GM10248 (cell line): ENCODE data around the gene NMB.

Experiments
- CTCF ChIA-PET: fragments of 300-600 bp; sonication (Branson Sonifier 250); formaldehyde crosslinking; extraction: SDS; loops from one replicate; lab custom pipeline; 2021; ENCODE audit warnings: antibody characterized with exemption; lab: Yijun Ruan, JAX
- POLR2A ChIA-PET: fragments of 350-650 bp; sonication (Branson Sonifier 250); formaldehyde crosslinking; extraction: SDS; loops from one replicate; lab custom pipeline; 2020; ENCODE audit warnings: antibody characterized with exemption; lab: Yijun Ruan, JAX
- DNase-seq: peaks from one replicate; pipeline ENCODE4 v3.0.0; 2012; ENCODE audit errors: extremely low spot score
- TF ChIP-seq, protein P1 (sequence below): IDR thresholded peaks from 2 replicates; pipeline ENCODE4 v1.5.1; 2012; ENCODE audit warnings: mild to moderate bottlenecking, low read depth; ENCODE audit errors: extremely low read depth, missing control alignments, control extremely low read depth

NMB gene

DNA sequence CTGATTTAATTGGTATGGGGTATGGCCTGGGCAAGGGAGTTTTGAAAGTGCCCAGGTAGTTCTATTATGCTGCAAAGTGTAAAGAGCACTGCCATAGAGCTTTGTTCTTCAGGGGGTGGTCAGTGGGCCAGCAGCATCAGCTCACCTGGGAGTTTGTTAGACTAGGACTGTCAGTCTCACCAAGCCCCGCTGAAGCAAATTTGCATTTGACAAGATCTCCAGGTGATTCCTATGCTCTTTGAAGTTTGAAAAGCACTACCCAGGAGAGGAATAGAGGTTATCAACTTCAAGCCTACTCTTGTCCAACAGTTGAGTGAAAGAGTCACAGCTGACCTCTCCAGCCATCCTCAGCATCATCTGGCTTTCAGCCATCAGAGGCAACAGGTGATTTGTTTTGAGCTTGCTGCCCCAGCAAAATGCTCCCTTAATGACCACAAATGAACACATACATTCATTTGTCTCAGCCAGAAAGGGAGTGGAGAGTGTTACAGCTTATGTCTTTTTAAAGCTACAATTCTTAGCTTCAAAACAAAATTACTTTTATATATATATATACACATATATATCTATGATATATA is 49.2 kb downstream of the NMB start:
- ChIA-PET POLR2A (no interaction called here), CTCF (interaction anchor here (0.8 to 2.7 kb wide), 6 partner anchors 10 to 50 kb away, joined by 3 to 8 read pairs (median 4); no protein-coding TSS in a partner anchor)
- no peak for DNase-seq
- TF ChIP-seq, protein P1, sequence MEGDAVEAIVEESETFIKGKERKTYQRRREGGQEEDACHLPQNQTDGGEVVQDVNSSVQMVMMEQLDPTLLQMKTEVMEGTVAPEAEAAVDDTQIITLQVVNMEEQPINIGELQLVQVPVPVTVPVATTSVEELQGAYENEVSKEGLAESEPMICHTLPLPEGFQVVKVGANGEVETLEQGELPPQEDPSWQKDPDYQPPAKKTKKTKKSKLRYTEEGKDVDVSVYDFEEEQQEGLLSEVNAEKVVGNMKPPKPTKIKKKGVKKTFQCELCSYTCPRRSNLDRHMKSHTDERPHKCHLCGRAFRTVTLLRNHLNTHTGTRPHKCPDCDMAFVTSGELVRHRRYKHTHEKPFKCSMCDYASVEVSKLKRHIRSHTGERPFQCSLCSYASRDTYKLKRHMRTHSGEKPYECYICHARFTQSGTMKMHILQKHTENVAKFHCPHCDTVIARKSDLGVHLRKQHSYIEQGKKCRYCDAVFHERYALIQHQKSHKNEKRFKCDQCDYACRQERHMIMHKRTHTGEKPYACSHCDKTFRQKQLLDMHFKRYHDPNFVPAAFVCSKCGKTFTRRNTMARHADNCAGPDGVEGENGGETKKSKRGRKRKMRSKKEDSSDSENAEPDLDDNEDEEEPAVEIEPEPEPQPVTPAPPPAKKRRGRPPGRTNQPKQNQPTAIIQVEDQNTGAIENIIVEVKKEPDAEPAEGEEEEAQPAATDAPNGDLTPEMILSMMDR, result no peak

DNA sequence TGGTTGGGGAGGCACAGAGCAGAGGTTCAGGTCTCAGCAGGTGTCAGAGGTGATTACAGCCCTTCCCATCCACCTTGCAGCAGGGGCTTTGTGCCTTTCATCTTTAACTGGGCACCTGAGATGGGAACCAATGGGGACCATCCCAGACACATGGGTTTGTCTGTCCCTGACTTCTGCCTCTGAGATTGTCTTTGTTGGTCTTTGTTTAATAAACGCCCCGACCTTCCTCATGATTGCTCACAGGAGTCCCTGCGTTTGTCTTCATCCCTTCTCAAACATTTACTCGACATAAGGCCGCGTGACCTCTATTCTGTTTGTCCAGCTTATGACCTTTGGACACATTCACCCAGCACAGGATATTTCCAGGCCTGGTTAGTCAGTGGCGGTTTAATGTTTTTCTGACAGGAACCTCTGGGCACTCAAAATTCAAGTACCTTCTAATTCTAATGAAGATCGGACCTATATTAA is 51.3 kb downstream of the NMB start:
- DNase-seq, result no peak
- CTCF ChIA-PET, result interaction anchor here (0.9 to 1.6 kb wide), 2 partner anchors 19 kb away, joined by 3 to 4 read pairs; no protein-coding TSS in a partner anchor
- TF ChIP-seq, protein P1, result no peak
- POLR2A ChIA-PET, result no interaction called here

DNA sequence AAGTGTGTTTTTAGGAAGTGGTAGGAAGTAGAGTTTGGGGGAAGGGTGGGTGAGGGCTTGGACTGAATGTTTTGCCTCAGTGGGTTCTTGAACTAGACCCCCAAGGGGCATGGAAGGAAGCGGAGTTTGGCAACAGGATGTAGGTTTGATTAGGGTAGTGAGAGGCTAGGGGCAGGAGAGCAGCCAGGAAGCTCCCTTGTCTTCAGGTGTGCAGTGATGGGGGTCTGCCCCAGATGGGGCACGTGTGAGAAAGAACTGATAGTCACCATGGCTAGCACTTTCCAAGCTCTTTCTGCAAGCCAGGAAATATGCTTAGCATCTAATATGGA is 52.5 kb downstream of the NMB start:
- CTCF ChIA-PET, result interaction anchor here (1.0 to 1.3 kb wide), 5 partner anchors 11 to 50 kb away, joined by 3 to 4 read pairs (median 4); no protein-coding TSS in a partner anchor
- TF ChIP-seq, protein P1, result no peak
- POLR2A ChIA-PET, result no interaction called here
- DNase-seq, result no peak
